DLD1 (cell line): Measurements from ENCODE around the gene TRAPPC3L.

Source experiments
- in situ Hi-C: cut with HindIII; loops from 2 replicates; pipeline ENCODE4 v1.10.0; 2017; ENCODE audit warnings: low sequenced_read_pairs

The TRAPPC3L gene

GRCh38 chr6:116468293-116468692, 77.2 kb downstream of the TRAPPC3L start:
- in situ Hi-C loops, result no loop called here

GRCh38 chr6:116467514-116467913, 78.0 kb downstream of the TRAPPC3L start:
- in situ Hi-C loops, result no loop called here

- in situ Hi-C loops, result no loop called here
Measured at GRCh38 chr6:116467096-116467495, 78.4 kb downstream of the TRAPPC3L start.

GRCh38 chr6:116465246-116465645, 80.2 kb downstream of the TRAPPC3L start:
- in situ Hi-C loops, result no loop called here

GRCh38 chr6:116463301-116463700, 82.2 kb downstream of the TRAPPC3L start:
- in situ Hi-C loops, result no loop called here

- in situ Hi-C loops, result no loop called here
Measured at GRCh38 chr6:116461932-116462885, 83.3 kb downstream of the TRAPPC3L start.

GRCh38 chr6:116461331-116461931, 84.1 kb downstream of the TRAPPC3L start, which contains the start of gene CALHM6:
CALHM6 (plus strand) TSS chr6:116461375; CDS start chr6:116461930, 555 bp downstream.
- in situ Hi-C loops, result no loop called here

GRCh38 chr6:116459927-116460326, 85.6 kb downstream of the TRAPPC3L start:
- in situ Hi-C loops, result no loop called here

GRCh38 chr6:116458264-116458663, 87.2 kb downstream of the TRAPPC3L start:
- in situ Hi-C loops, result no loop called here

- in situ Hi-C loops, result no loop called here
Measured at GRCh38 chr6:116456927-116457326, 88.6 kb downstream of the TRAPPC3L start.

- in situ Hi-C loops, result no loop called here
Measured at GRCh38 chr6:116456106-116456505, 89.4 kb downstream of the TRAPPC3L start.

- in situ Hi-C loops, result no loop called here
Measured at GRCh38 chr6:116452531-116452930, 93.0 kb downstream of the TRAPPC3L start.

GRCh38 chr6:116451916-116452315, 93.6 kb downstream of the TRAPPC3L start:
- in situ Hi-C loops, result no loop called here

GRCh38 chr6:116450769-116451740, 94.4 kb downstream of the TRAPPC3L start:
- in situ Hi-C loops, result no loop called here

GRCh38 chr6:116450185-116450710, 95.2 kb downstream of the TRAPPC3L start:
- in situ Hi-C loops, result no loop called here

GRCh38 chr6:116449565-116449964, 95.9 kb downstream of the TRAPPC3L start:
- in situ Hi-C loops, result no loop called here

GRCh38 chr6:116447496-116448011, 97.9 kb downstream of the TRAPPC3L start:
- in situ Hi-C loops, result no loop called here

- in situ Hi-C loops, result no loop called here
Measured at GRCh38 chr6:116447052-116447451, 98.4 kb downstream of the TRAPPC3L start.

- in situ Hi-C loops, result no loop called here
Measured at GRCh38 chr6:116446399-116446798, 99.1 kb downstream of the TRAPPC3L start.

GRCh38 chr6:116445102-116445501, 100.4 kb downstream of the TRAPPC3L start:
- in situ Hi-C loops, result no loop called here
